Thyroid gland (tissue), 4 donors: Measurements from ENCODE around the gene MTAP.

ENCODE experiments used
- POLR2A ChIP-seq, 2 donors: fragments of 450-650 bp; IDR thresholded peaks; one replicate each; pipeline ENCODE4 v1.6.1; 2017; ENCODE audit warnings: antibody characterized with exemption in 2 of 2, mild to moderate bottlenecking in 2 of 2, moderate library complexity in 1 of 2
- TF ChIP-seq, protein P1 (sequence below), 6 experiments: fragments of 200-600 bp in 3 of 6; fragments of 450-650 bp in 3 of 6; sonication (generic) in 3 of 6; IDR thresholded peaks; one replicate each; pipeline ENCODE4 v1.5.1; 2016 to 2019; ENCODE audit warnings: antibody characterized with exemption in 6 of 6, mild to moderate bottlenecking in 2 of 6, inconsistent platforms in 1 of 6, moderate library complexity in 1 of 6

DNA sequence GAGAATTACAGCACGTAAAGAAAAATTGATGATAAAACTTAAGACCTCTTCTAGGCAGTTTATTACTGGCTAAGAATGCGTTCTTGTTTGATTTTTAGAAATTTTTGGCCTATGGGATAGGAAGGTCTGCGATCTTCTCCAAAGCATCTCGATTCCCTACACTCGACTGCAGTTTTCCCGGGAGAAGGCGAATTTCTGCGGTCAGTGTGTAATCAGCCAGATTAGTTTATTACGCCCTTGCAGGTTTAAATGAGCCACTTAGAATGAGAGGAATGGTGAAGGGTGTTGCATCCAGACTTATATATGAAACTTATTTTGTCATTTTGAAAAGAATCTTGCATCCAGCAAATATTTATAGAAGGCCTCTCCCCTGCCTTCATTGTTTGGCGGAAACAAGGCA lies 1.2 kb downstream of the MTAP start:
- TF ChIP-seq, protein P1, sequence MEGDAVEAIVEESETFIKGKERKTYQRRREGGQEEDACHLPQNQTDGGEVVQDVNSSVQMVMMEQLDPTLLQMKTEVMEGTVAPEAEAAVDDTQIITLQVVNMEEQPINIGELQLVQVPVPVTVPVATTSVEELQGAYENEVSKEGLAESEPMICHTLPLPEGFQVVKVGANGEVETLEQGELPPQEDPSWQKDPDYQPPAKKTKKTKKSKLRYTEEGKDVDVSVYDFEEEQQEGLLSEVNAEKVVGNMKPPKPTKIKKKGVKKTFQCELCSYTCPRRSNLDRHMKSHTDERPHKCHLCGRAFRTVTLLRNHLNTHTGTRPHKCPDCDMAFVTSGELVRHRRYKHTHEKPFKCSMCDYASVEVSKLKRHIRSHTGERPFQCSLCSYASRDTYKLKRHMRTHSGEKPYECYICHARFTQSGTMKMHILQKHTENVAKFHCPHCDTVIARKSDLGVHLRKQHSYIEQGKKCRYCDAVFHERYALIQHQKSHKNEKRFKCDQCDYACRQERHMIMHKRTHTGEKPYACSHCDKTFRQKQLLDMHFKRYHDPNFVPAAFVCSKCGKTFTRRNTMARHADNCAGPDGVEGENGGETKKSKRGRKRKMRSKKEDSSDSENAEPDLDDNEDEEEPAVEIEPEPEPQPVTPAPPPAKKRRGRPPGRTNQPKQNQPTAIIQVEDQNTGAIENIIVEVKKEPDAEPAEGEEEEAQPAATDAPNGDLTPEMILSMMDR (IDR thresholded peaks at IDR 0.05): no peak
- no peak for TF ChIP-seq POLR2A (IDR thresholded peaks at IDR 0.05)
